Breast epithelium (tissue), 4 donors: ENCODE measurements around the gene ADIPOR1. TPM values are rescaled to one million over a fixed set of nuclear protein-coding genes. Genes with fewer than 3 reads are reported as not detected.

ENCODE experiments used
- DNase-seq, 2 donors: peaks; one replicate each; pipeline ENCODE4 v3.0.0-alpha.2; 2019; ENCODE audit warnings: low spot score in 2 of 2
- H3K27ac ChIP-seq, 2 donors: fragments of 200-600 bp; sonication (generic) in 1 of 2; one replicate each; pipeline ENCODE4 v1.5.1; 2016 to 2019; ENCODE audit warnings: mild to moderate bottlenecking in 1 of 2
- H3K27me3 ChIP-seq, 2 donors: fragments of 200-600 bp; sonication (generic) in 1 of 2; one replicate each; pipeline versions ENCODE4 v1.5.1 to v1.6.0; 2017 to 2019; ENCODE audit warnings: control low read depth in 1 of 2, mild to moderate bottlenecking in 1 of 2
- H3K36me3 ChIP-seq: fragments of 200-600 bp; one replicate; pipeline ENCODE4 v1.5.1; 2019
- H3K4me1 ChIP-seq, 2 donors: fragments of 200-600 bp; sonication (generic); one replicate each; pipeline ENCODE4 v1.5.1; 2016 to 2019; ENCODE audit warnings: control low read depth in 1 of 2
- H3K4me3 ChIP-seq, 3 donors: fragments of 200-600 bp; sonication (generic); 1 replicate in 2 of 3; 2 replicates in 1 of 3; pipeline ENCODE4 v1.5.1; 2016 to 2019; ENCODE audit warnings: mild to moderate bottlenecking in 3 of 3, moderate library complexity in 2 of 3
- H3K9me3 ChIP-seq, 2 donors: fragments of 200-600 bp; sonication (generic) in 1 of 2; one replicate each; pipeline ENCODE4 v1.5.1; 2016 to 2019; ENCODE audit warnings: control low read depth in 1 of 2
- CTCF ChIP-seq, 3 donors: fragments of 450-650 bp; IDR thresholded peaks; one replicate each; pipeline ENCODE4 v1.5.1; 2016 to 2017; ENCODE audit warnings: antibody characterized with exemption in 3 of 3, mild to moderate bottlenecking in 3 of 3, moderate library complexity in 3 of 3
- POLR2A ChIP-seq: fragments of 450-650 bp; IDR thresholded peaks from one replicate; pipeline ENCODE4 v1.6.1; 2016; ENCODE audit warnings: antibody characterized with exemption, mild to moderate bottlenecking, moderate library complexity
- POLR2AphosphoS5 ChIP-seq, 3 donors: sonication (generic); formaldehyde crosslinking; IDR thresholded peaks; one replicate each; pipeline ENCODE4 v1.6.1; 2017; ENCODE audit warnings: antibody characterized with exemption in 3 of 3
- intact Hi-C: fragments of 100-400 bp; cut with DNase I; formaldehyde crosslinking; loops from one replicate; pipeline ENCODE4 v1.15.1; 2023; ENCODE audit warnings: low total_unique reads
- total RNA-seq, 3 donors: library from RNA; depleted of rRNA; stranded (reverse); fragments of >200 nt; gene quantifications; one replicate each; pipeline ENCODE4 v1.1.0, GENCODE V29; 2016

Gene ADIPOR1
- total RNA-seq, 3 donors from 2014 or later: 87.2 to 143 (median 87.5) TPM

- intact Hi-C loops: no loop called here
- H3K9me3 ChIP-seq: no peaks in the 10 kb centered on the region
- H3K4me1 ChIP-seq: peaks cover 0 to 9% of the 10 kb centered on the region in 2 donors
- DNase-seq: no peak
- H3K27me3 ChIP-seq: no peaks in the 10 kb centered on the region
- no peaks in the 10 kb centered on the region for H3K36me3 ChIP-seq
- H3K4me3 ChIP-seq: no peak overlapping the region
- TF ChIP-seq POLR2A (no peak), CTCF (IDR thresholded peaks at IDR 0.05) (no peak), POLR2AphosphoS5 (IDR thresholded peaks at IDR 0.05) (no peak)
- H3K27ac ChIP-seq: peak overlapping the region in 1 of 2 donors; percentile 25
Measured at GRCh38 chr1:202968351-202968750, 10.2 kb upstream of the ADIPOR1 start.

- H3K27ac ChIP-seq: peak overlapping the region; percentile 96 to 98
- H3K9me3 ChIP-seq: no peaks in the 10 kb centered on the region
- H3K4me3 ChIP-seq: peak overlapping the region; percentile 65 to 99 (median 90)
- TF ChIP-seq POLR2AphosphoS5 (IDR thresholded peaks at IDR 0.05): no peak
- peak in 1 of 3 donors; percentile 8 for TF ChIP-seq CTCF (IDR thresholded peaks at IDR 0.05)
- TF ChIP-seq POLR2A: no peak
- DNase-seq: no peak
- intact Hi-C loops: no loop called here
- H3K4me1 ChIP-seq: peaks cover 0 to 9% of the 10 kb centered on the region in 2 donors
- no peaks in the 10 kb centered on the region for H3K36me3 ChIP-seq
- H3K27me3 ChIP-seq: no peaks in the 10 kb centered on the region
Measured at GRCh38 chr1:202967684-202968281, 9.7 kb upstream of the ADIPOR1 start.

- DNase-seq: no peak
- Histone ChIP-seq H3K4me3 (peak overlapping the region; percentile 65 to 99 (median 90)), H3K4me1 (peaks cover 0 to 9% of the 10 kb centered on the region in 2 donors), H3K36me3 (no peaks in the 10 kb centered on the region), H3K27me3 (no peaks in the 10 kb centered on the region), H3K9me3 (no peaks in the 10 kb centered on the region), H3K27ac (peak overlapping the region; percentile 96 to 98)
- intact Hi-C loops: no loop called here
- TF ChIP-seq POLR2AphosphoS5 (IDR thresholded peaks at IDR 0.05) (no peak), CTCF (IDR thresholded peaks at IDR 0.05) (no peak), POLR2A (no peak)
Measured at GRCh38 chr1:202966006-202966898, 8.1 kb upstream of the ADIPOR1 start.

- no peaks in the 10 kb centered on the region for H3K36me3 ChIP-seq
- no peak for TF ChIP-seq POLR2AphosphoS5 (IDR thresholded peaks at IDR 0.05)
- TF ChIP-seq CTCF (IDR thresholded peaks at IDR 0.05): no peak
- TF ChIP-seq POLR2A: no peak
- DNase-seq: no peak
- no peak overlapping the region for H3K4me3 ChIP-seq
- intact Hi-C loops: no loop called here
- peak overlapping the region; percentile 59 to 96 for H3K27ac ChIP-seq
- no peaks in the 10 kb centered on the region for H3K27me3 ChIP-seq
- peaks cover 0 to 9% of the 10 kb centered on the region in 2 donors for H3K4me1 ChIP-seq
- H3K9me3 ChIP-seq: no peaks in the 10 kb centered on the region
Measured at GRCh38 chr1:202965422-202965821, 7.3 kb upstream of the ADIPOR1 start.
